RCC 7860 (cell line): ENCODE measurements around the gene CFDP1.

ENCODE experiments used
- DNase-seq: peaks from one replicate; pipeline ENCODE4 v3.0.0-alpha.2; 2015; ENCODE audit warnings: low spot score
- FAIRE-seq: peaks from 2 replicates; lab custom pipeline; 2012; peaks lifted over from hg19 to GRCh38; lab: Jason Lieb, UNC

CFDP1 gene

GRCh38 chr16:75415169-75415905 lies 18.0 kb downstream of the CFDP1 start:
- DNase-seq (no peak), FAIRE-seq (no peak)

GRCh38 chr16:75413951-75414350 lies 19.4 kb downstream of the CFDP1 start:
- DNase-seq (no peak), FAIRE-seq (no peak)

- DNase-seq, result no peak
- no peak for FAIRE-seq
These were observed 26.4 kb downstream of the CFDP1 start for GRCh38 chr16:75406943-75407342.

GRCh38 chr16:75402821-75403475 lies 30.4 kb downstream of the CFDP1 start:
- peak; percentile 42 for DNase-seq
- peak; percentile 76 for FAIRE-seq

GRCh38 chr16:75402159-75402820 lies 31.0 kb downstream of the CFDP1 start:
- FAIRE-seq, result no peak
- DNase-seq, result peak; percentile 7

- DNase-seq (no peak), FAIRE-seq (no peak)
These were observed 31.6 kb downstream of the CFDP1 start for GRCh38 chr16:75401691-75402090.

GRCh38 chr16:75398333-75398732 lies 35.0 kb downstream of the CFDP1 start:
- FAIRE-seq (no peak), DNase-seq (no peak)

- no peak for FAIRE-seq
- no peak for DNase-seq
These were observed 38.4 kb downstream of the CFDP1 start for GRCh38 chr16:75394941-75395340.

GRCh38 chr16:75392906-75393305 lies 40.4 kb downstream of the CFDP1 start:
- FAIRE-seq (no peak), DNase-seq (no peak)

- FAIRE-seq, result no peak
- no peak for DNase-seq
These were observed 42.2 kb downstream of the CFDP1 start for GRCh38 chr16:75390926-75391653.

GRCh38 chr16:75389096-75389690 lies 44.1 kb downstream of the CFDP1 start:
- FAIRE-seq (no peak), DNase-seq (no peak)

- DNase-seq, result no peak
These were observed 45.4 kb downstream of the CFDP1 start for GRCh38 chr16:75387951-75388350.

GRCh38 chr16:75385507-75386152 lies 47.7 kb downstream of the CFDP1 start:
- DNase-seq, result peak; percentile 67
- FAIRE-seq, result peak; percentile 88

More at GRCh38 chr16:75387951-75388350, 45.4 kb downstream of the CFDP1 start:
- no peak for FAIRE-seq

GRCh38 chr16:75383141-75383540 lies 50.2 kb downstream of the CFDP1 start:
- FAIRE-seq (no peak), DNase-seq (no peak)

- DNase-seq (no peak), FAIRE-seq (no peak)
These were observed 50.7 kb downstream of the CFDP1 start for GRCh38 chr16:75382611-75383010.

- no peak for FAIRE-seq
These were observed 52.4 kb downstream of the CFDP1 start for GRCh38 chr16:75380870-75381269.

GRCh38 chr16:75379911-75380847 lies 53.1 kb downstream of the CFDP1 start:
- DNase-seq (no peak), FAIRE-seq (no peak)

More at GRCh38 chr16:75380870-75381269, 52.4 kb downstream of the CFDP1 start:
- no peak for DNase-seq

GRCh38 chr16:75379339-75379738 lies 54.0 kb downstream of the CFDP1 start:
- FAIRE-seq, result no peak

GRCh38 chr16:75378616-75379015 lies 54.7 kb downstream of the CFDP1 start:
- no peak for DNase-seq

More at GRCh38 chr16:75379339-75379738, 54.0 kb downstream of the CFDP1 start:
- no peak for DNase-seq

More at GRCh38 chr16:75378616-75379015, 54.7 kb downstream of the CFDP1 start:
- FAIRE-seq, result no peak
